HepG2 (cell line): ENCODE measurements around the gene SKI. TPM values are rescaled to one million over a fixed set of nuclear protein-coding genes. Genes with fewer than 3 reads are reported as not detected.

ENCODE experiments used
- ATAC-seq: fragments of 200-7000 bp; cut with Tn5 transposase; 3 replicates; pipeline ENCODE4 v1.9.1; 2020; ENCODE audit warnings: mild to moderate bottlenecking, moderate library complexity
- BruUV-seq: library from RNA; stranded (reverse); fragments of 400-500 nt; replicated peaks from 2 replicates; lab custom pipeline; 2021; lab: Mats Ljungman, UMichigan
- CTCF ChIA-PET: fragments of 300-600 bp; formaldehyde crosslinking; extraction: SDS; loops from one replicate; lab custom pipeline; 2021; ENCODE audit warnings: low total read pairs, inconsistent platforms, low intra/inter-chr PET ratio; lab: Yijun Ruan, JAX
- POLR2A ChIA-PET: fragments of 350-600 bp; sonication (Branson Sonifier 250); formaldehyde crosslinking; loops from one replicate; lab custom pipeline; 2020; ENCODE audit warnings: antibody characterized with exemption, inconsistent platforms; lab: Yijun Ruan, JAX
- DNase-seq: peaks from one replicate; pipeline ENCODE4 v3.0.0-alpha.2; 2015; ENCODE audit warnings: low spot score
- FAIRE-seq: peaks from 3 replicates; lab custom pipeline; 2011; peaks lifted over from hg19 to GRCh38; lab: Jason Lieb, UNC
- H2AFZ ChIP-seq: one replicate; pipeline ENCODE4 v1.6.1; 2011; ENCODE audit warnings: low read length, inconsistent platforms
- H3K27ac ChIP-seq: fragments of 300-600 bp; 3 replicates; pipeline ENCODE4 v1.8.0; 2011; ENCODE audit warnings: mixed run types, mild to moderate bottlenecking, mixed read lengths, low read length, inconsistent platforms; ENCODE audit not compliant: insufficient read depth; ENCODE audit errors: extremely low read length
- H3K27me3 ChIP-seq, 2 experiments: fragments of 200-600 bp in 1 of 2; 2 replicates in 1 of 2; 3 replicates in 1 of 2; pipeline versions ENCODE4 v1.6.0 to v1.8.0; 2011; ENCODE audit warnings: low read length in 2 of 2, mild to moderate bottlenecking in 2 of 2, moderate library complexity in 2 of 2, inconsistent platforms in 1 of 2; ENCODE audit not compliant: insufficient read depth in 2 of 2, control insufficient read depth in 1 of 2
- H3K36me3 ChIP-seq, 2 experiments: fragments of 200-600 bp in 1 of 2; replicated peaks in 1 of 2; 2 replicates in 1 of 2; 3 replicates in 1 of 2; pipeline versions ENCODE4 v1.5.1 to v1.8.0; 2011; ENCODE audit warnings: low read length in 2 of 2, inconsistent platforms in 1 of 2; ENCODE audit not compliant: insufficient read depth in 2 of 2, control insufficient read depth in 1 of 2
- H3K4me1 ChIP-seq: 2 replicates; pipeline ENCODE4 v1.5.1; 2012; ENCODE audit warnings: low read length, inconsistent platforms; ENCODE audit not compliant: insufficient read depth
- H3K4me2 ChIP-seq: 2 replicates; pipeline ENCODE4 v1.6.0; 2011; ENCODE audit warnings: low read depth, low read length, inconsistent platforms
- H3K4me3 ChIP-seq, 3 experiments: fragments of 200-600 bp in 1 of 3; sonication (generic), shearing (Covaris generic) in 1 of 3; replicated peaks in 1 of 3; 2 replicates each; pipeline ENCODE4 v1.5.1; 2011 to 2016; ENCODE audit warnings: low read length in 3 of 3, inconsistent platforms in 2 of 3, low read depth in 2 of 3, mild to moderate bottlenecking in 2 of 3, control low read depth in 1 of 3, mixed read lengths in 1 of 3; ENCODE audit not compliant: insufficient read depth in 1 of 3
- H3K79me2 ChIP-seq: one replicate; pipeline ENCODE4 v1.6.1; 2011; ENCODE audit warnings: low read length, inconsistent platforms; ENCODE audit not compliant: insufficient read depth
- H3K9ac ChIP-seq: 2 replicates; pipeline ENCODE4 v1.6.0; 2011; ENCODE audit warnings: mild to moderate bottlenecking, low read depth, low read length, inconsistent platforms; ENCODE audit not compliant: insufficient read depth
- H3K9me3 ChIP-seq: 2 replicates; pipeline ENCODE4 v1.5.1; 2012; ENCODE audit warnings: mild to moderate bottlenecking, low read length
- H4K20me1 ChIP-seq: 2 replicates; pipeline ENCODE4 v1.6.0; 2011; ENCODE audit warnings: inconsistent platforms, mild to moderate bottlenecking, low read length, moderate library complexity; ENCODE audit not compliant: insufficient read depth
- DNMT1 ChIP-seq: sonication (generic); formaldehyde crosslinking; IDR thresholded peaks from 2 replicates; pipeline ENCODE4 v1.5.1; 2020; ENCODE audit warnings: mild to moderate bottlenecking, missing genetic modification reagents
- GTF3A ChIP-seq: sonication (generic); formaldehyde crosslinking; conservative IDR thresholded peaks from 2 replicates; pipeline ENCODE4 v1.4.0; 2020; ENCODE audit warnings: mild to moderate bottlenecking, missing genetic modification reagents
- KDM5B ChIP-seq: sonication (generic); formaldehyde crosslinking; IDR thresholded peaks from 2 replicates; pipeline ENCODE4 v1.4.0; 2020; ENCODE audit warnings: missing genetic modification reagents, mild to moderate bottlenecking, borderline replicate concordance
- SYNCRIP ChIP-seq: fragments of 200-400 bp; formaldehyde crosslinking; IDR thresholded peaks from 2 replicates; pipeline ENCODE4 v1.6.1; 2018; ENCODE audit warnings: mild to moderate bottlenecking, low read depth, low read length; ENCODE audit not compliant: insufficient read depth
- TAF1 ChIP-seq: sonication (generic); formaldehyde crosslinking; IDR thresholded peaks from 2 replicates; pipeline ENCODE4 v1.4.0; 2020; ENCODE audit warnings: missing genetic modification reagents
- WIZ ChIP-seq: sonication (generic); formaldehyde crosslinking; IDR thresholded peaks from 2 replicates; pipeline ENCODE4 v1.5.1; 2020; ENCODE audit warnings: mild to moderate bottlenecking, missing genetic modification reagents
- ZC3H13 ChIP-seq: sonication (generic); formaldehyde crosslinking; IDR thresholded peaks from 2 replicates; pipeline ENCODE4 v1.8.1; 2023; ENCODE audit warnings: mild to moderate bottlenecking, missing genetic modification reagents, moderate library complexity
- ZFY ChIP-seq: sonication (generic); formaldehyde crosslinking; IDR thresholded peaks from 2 replicates; pipeline ENCODE4 v1.4.0; 2020; ENCODE audit warnings: missing genetic modification reagents
- ZMYM4 ChIP-seq: sonication (generic); formaldehyde crosslinking; IDR thresholded peaks from 2 replicates; pipeline ENCODE4 v1.8.1; 2023; ENCODE audit warnings: mild to moderate bottlenecking, missing genetic modification reagents
- ZNF441 ChIP-seq: sonication (generic); formaldehyde crosslinking; IDR thresholded peaks from 2 replicates; pipeline ENCODE4 v1.7.0; 2021; ENCODE audit warnings: missing genetic modification reagents, borderline replicate concordance
- ZNF550 ChIP-seq: sonication (generic); formaldehyde crosslinking; IDR thresholded peaks from 2 replicates; pipeline ENCODE4 v1.4.0; 2020; ENCODE audit warnings: mild to moderate bottlenecking, missing genetic modification reagents, borderline replicate concordance
- ZNF792 ChIP-seq: IDR thresholded peaks from 2 replicates; pipeline ENCODE4 v1.6.1; 2016
- ZSCAN21 ChIP-seq: sonication (generic); formaldehyde crosslinking; IDR thresholded peaks from 2 replicates; pipeline ENCODE4 v1.8.0; 2022; ENCODE audit warnings: mild to moderate bottlenecking, missing genetic modification reagents, moderate library complexity, borderline replicate concordance
- WGBS: methylation state at CpG from one replicate; pipeline ENCODE4 v1.1.6; 2017; ENCODE audit warnings: low lambda C conversion rate; 5-methylcytosine and 5-hydroxymethylcytosine counted together
- in situ Hi-C: cut with HindIII; loops from 2 replicates; pipeline ENCODE4 v1.10.0; 2017; ENCODE audit warnings: low pct_unique_long_range_greater_than_20kb; ENCODE audit not compliant: extremely low pct_ligation_motif_present
- intact Hi-C: fragments of 100-400 bp; cut with micrococcal nuclease; formaldehyde crosslinking; loops from one replicate; pipeline ENCODE4 v1.10.0; 2022; ENCODE audit not compliant: unreplicated experiment
- polyA plus RNA-seq, 8 experiments: library from polyadenylated mRNA; depleted of rRNA in 3 of 8; stranded (reverse) in 7 of 8; unstranded in 1 of 8; fragments of >200 nt; fragmentation: Illumina TruSeq in 4 of 8; extraction: Trizol in 4 of 8; gene quantifications; 2 replicates each; pipeline versions ENCODE4 v1.2.1 to v1.2.3, GENCODE V29; 2011 to 2016; ENCODE audit warnings: low read depth in 4 of 8, missing spikeins in 1 of 8, mixed read lengths in 1 of 8; ENCODE audit not compliant: insufficient read depth in 1 of 8
- total RNA-seq, 5 experiments: library from RNA; depleted of rRNA; stranded (reverse); fragments of >200 nt; fragmentation: Illumina TruSeq; extraction: Trizol; gene quantifications; 2 replicates each; pipeline ENCODE4 v1.2.3, GENCODE V29; 2016; ENCODE audit warnings: low read depth in 1 of 5
- TF ChIP-seq, protein P1 (sequence below): sonication (generic); formaldehyde crosslinking; IDR thresholded peaks from 2 replicates; pipeline ENCODE4 v1.8.1; 2023; ENCODE audit warnings: mild to moderate bottlenecking, missing genetic modification reagents, borderline replicate concordance
- TF ChIP-seq, protein P2 (sequence below): sonication (generic); formaldehyde crosslinking; IDR thresholded peaks from 2 replicates; pipeline ENCODE4 v1.5.1; 2020; ENCODE audit warnings: mild to moderate bottlenecking, missing genetic modification reagents, moderate library complexity
- TF ChIP-seq, protein P3 (sequence below): IDR thresholded peaks from 2 replicates; pipeline ENCODE4 v1.6.1; 2012; ENCODE audit warnings: inconsistent platforms
- TF ChIP-seq, protein P4 (sequence below): sonication (generic); formaldehyde crosslinking; IDR thresholded peaks from 2 replicates; pipeline ENCODE4 v1.4.0; 2020; ENCODE audit warnings: mild to moderate bottlenecking, missing genetic modification reagents
- TF ChIP-seq, protein P5 (sequence below): sonication (generic); formaldehyde crosslinking; IDR thresholded peaks from 2 replicates; pipeline ENCODE4 v1.4.0; 2020; ENCODE audit warnings: missing genetic modification reagents

The SKI gene
- total and polyA plus RNA-seq, 2 of the 13 experiments (the other 11 are each of a cell fraction or from before 2014, with no cell fraction given), result 4.7 to 6.9 TPM

DNA sequence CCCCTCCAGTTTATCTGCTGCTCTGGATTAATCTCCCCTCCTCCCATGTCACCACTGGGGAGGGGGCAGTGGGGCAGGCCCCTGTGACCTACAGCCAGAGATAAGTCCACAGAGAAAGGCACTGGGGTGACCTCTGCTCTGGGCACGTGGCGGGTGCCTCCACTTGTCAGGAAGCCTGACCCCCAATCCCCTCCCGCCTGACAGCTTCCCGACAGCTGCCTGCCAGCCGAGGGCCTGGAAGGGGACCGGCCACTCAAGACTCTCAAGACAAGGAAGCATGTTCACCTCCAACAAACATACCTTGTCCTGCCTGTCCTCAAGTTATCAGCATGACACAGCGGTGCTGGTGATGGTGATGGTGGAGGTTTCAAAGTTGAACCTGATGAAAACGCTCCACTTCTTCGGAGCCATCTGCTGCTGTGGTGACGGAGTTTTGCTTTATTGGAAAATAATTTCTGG is 30.4 kb upstream of the SKI start:
- H3K4me3 ChIP-seq, result no peak overlapping the region
- no peaks in the 10 kb centered on the region for H3K36me3 ChIP-seq
- H3K4me2 ChIP-seq, result peak overlapping the region; percentile 39
- no peaks in the 10 kb centered on the region for H3K9me3 ChIP-seq
- H2AFZ ChIP-seq, result no peak overlapping the region
- ATAC-seq (no peak), DNase-seq (no peak), FAIRE-seq (no peak)
- H3K27me3 ChIP-seq, result peaks cover 0 to 9% of the 10 kb centered on the region in 2 experiments; a peak in 4 of 5 replicates
- no peak overlapping the region for H3K27ac ChIP-seq
- BruUV-seq, result no TSS peak
- H3K9ac ChIP-seq, result 0 out of 2 replicates have a peak overlapping the region, but pooled peaks have one; percentile 29
- intact Hi-C loops, result loop anchor here (5.0 kb wide), 1 partner anchor 35 kb away; no protein-coding TSS in a partner anchor
- CTCF ChIA-PET, result no interaction called here
- in situ Hi-C loops, result loop anchor here (5.0 to 25.0 kb wide), 2 partner anchors 35 to 315 kb away; no protein-coding TSS in a partner anchor
- H3K4me1 ChIP-seq, result peaks cover 74% of the 10 kb centered on the region
- WGBS, result 22% methylated on average over 10 of the region's 10 CpGs
- no peaks in the 10 kb centered on the region for H4K20me1 ChIP-seq
- POLR2A ChIA-PET, result no interaction called here
- H3K79me2 ChIP-seq, result peaks cover 12% of the 10 kb centered on the region
- TF ChIP-seq ZNF792 (no peak), SYNCRIP (no peak), ZNF441 (CRISPR knock-in tag) (peak; percentile 48; the same call in 1 of the 2 replicates), WIZ (CRISPR knock-in tag) (no peak), ZC3H13 (CRISPR knock-in tag) (no peak), ZSCAN21 (CRISPR knock-in tag) (no peak), DNMT1 (CRISPR knock-in tag) (no peak), GTF3A (no peak), ZNF550 (no peak), ZFY (CRISPR knock-in tag) (no peak), KDM5B (CRISPR knock-in tag) (no peak), ZMYM4 (no peak), TAF1 (no peak)
- TF ChIP-seq, protein P1, sequence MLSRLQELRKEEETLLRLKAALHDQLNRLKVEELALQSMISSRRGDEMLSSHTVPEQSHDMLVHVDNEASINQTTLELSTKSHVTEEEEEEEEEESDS (CRISPR knock-in tag), result no peak
- TF ChIP-seq, protein P2, sequence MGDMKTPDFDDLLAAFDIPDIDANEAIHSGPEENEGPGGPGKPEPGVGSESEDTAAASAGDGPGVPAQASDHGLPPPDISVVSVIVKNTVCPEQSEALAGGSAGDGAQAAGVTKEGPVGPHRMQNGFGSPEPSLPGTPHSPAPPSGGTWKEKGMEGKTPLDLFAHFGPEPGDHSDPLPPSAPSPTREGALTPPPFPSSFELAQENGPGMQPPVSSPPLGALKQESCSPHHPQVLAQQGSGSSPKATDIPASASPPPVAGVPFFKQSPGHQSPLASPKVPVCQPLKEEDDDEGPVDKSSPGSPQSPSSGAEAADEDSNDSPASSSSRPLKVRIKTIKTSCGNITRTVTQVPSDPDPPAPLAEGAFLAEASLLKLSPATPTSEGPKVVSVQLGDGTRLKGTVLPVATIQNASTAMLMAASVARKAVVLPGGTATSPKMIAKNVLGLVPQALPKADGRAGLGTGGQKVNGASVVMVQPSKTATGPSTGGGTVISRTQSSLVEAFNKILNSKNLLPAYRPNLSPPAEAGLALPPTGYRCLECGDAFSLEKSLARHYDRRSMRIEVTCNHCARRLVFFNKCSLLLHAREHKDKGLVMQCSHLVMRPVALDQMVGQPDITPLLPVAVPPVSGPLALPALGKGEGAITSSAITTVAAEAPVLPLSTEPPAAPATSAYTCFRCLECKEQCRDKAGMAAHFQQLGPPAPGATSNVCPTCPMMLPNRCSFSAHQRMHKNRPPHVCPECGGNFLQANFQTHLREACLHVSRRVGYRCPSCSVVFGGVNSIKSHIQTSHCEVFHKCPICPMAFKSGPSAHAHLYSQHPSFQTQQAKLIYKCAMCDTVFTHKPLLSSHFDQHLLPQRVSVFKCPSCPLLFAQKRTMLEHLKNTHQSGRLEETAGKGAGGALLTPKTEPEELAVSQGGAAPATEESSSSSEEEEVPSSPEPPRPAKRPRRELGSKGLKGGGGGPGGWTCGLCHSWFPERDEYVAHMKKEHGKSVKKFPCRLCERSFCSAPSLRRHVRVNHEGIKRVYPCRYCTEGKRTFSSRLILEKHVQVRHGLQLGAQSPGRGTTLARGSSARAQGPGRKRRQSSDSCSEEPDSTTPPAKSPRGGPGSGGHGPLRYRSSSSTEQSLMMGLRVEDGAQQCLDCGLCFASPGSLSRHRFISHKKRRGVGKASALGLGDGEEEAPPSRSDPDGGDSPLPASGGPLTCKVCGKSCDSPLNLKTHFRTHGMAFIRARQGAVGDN (CRISPR knock-in tag), result peak; percentile 73
- TF ChIP-seq, protein P3, sequence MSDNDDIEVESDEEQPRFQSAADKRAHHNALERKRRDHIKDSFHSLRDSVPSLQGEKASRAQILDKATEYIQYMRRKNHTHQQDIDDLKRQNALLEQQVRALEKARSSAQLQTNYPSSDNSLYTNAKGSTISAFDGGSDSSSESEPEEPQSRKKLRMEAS, result peak; percentile 38; the same call in 1 of the 2 replicates
- TF ChIP-seq, protein P4, sequence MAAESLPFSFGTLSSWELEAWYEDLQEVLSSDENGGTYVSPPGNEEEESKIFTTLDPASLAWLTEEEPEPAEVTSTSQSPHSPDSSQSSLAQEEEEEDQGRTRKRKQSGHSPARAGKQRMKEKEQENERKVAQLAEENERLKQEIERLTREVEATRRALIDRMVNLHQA (CRISPR knock-in tag), result no peak
- TF ChIP-seq, protein P5, sequence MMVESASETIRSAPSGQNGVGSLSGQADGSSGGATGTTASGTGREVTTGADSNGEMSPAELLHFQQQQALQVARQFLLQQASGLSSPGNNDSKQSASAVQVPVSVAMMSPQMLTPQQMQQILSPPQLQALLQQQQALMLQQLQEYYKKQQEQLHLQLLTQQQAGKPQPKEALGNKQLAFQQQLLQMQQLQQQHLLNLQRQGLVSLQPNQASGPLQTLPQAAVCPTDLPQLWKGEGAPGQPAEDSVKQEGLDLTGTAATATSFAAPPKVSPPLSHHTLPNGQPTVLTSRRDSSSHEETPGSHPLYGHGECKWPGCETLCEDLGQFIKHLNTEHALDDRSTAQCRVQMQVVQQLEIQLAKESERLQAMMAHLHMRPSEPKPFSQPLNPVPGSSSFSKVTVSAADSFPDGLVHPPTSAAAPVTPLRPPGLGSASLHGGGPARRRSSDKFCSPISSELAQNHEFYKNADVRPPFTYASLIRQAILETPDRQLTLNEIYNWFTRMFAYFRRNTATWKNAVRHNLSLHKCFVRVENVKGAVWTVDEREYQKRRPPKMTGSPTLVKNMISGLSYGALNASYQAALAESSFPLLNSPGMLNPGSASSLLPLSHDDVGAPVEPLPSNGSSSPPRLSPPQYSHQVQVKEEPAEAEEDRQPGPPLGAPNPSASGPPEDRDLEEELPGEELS (CRISPR knock-in tag), result no peak
